OCI-LY1 (cell line): Measurements from ENCODE around the gene ABCC2.
"Not testable (repeated sequence)": the region's sequence is repeated elsewhere in the genome, so short reads cannot be mapped to it uniquely, and the experiment has no call there.

Experiments
- H2AFZ ChIP-seq: fragments of 200-600 bp; sonication (generic), shearing (Covaris generic); 2 replicates; pipeline ENCODE4 v1.6.0; 2014; ENCODE audit warnings: antibody characterized with exemption, mild to moderate bottlenecking, low read length
- H3F3A ChIP-seq: fragments of 200-600 bp; sonication (generic), shearing (Covaris generic); 2 replicates; pipeline ENCODE4 v1.6.0; 2014; ENCODE audit warnings: mild to moderate bottlenecking, antibody characterized with exemption, low read length, moderate library complexity; ENCODE audit not compliant: insufficient read depth
- H3K27ac ChIP-seq: fragments of 200-600 bp; sonication (generic); 2 replicates; pipeline ENCODE4 v1.5.1; 2014; ENCODE audit warnings: low read length, mixed run types, mild to moderate bottlenecking, low read depth; ENCODE audit not compliant: poor library complexity, severe bottlenecking
- H3K27me3 ChIP-seq: fragments of 200-600 bp; sonication (generic); 2 replicates; pipeline ENCODE4 v1.6.0; 2014; ENCODE audit warnings: antibody characterized with exemption, mild to moderate bottlenecking, low read length, moderate library complexity; ENCODE audit not compliant: insufficient read depth
- H3K36me3 ChIP-seq: fragments of 200-600 bp; sonication (generic); 2 replicates; pipeline ENCODE4 v1.6.1; 2014; ENCODE audit warnings: mild to moderate bottlenecking, antibody characterized with exemption, low read length, moderate library complexity, mixed read lengths; ENCODE audit not compliant: insufficient read depth
- H3K4me1 ChIP-seq: fragments of 200-600 bp; sonication (generic); 2 replicates; pipeline ENCODE4 v1.5.1; 2014; ENCODE audit warnings: mild to moderate bottlenecking, low read length, moderate library complexity; ENCODE audit not compliant: insufficient read depth, severe bottlenecking
- H3K4me2 ChIP-seq: fragments of 200-600 bp; sonication (generic), shearing (Covaris generic); 2 replicates; pipeline ENCODE4 v1.6.1; 2014; ENCODE audit warnings: low read length
- H3K4me3 ChIP-seq: fragments of 200-600 bp; sonication (generic); 2 replicates; pipeline ENCODE4 v1.5.1; 2014; ENCODE audit warnings: low read length, low read depth, mild to moderate bottlenecking, mixed read lengths; ENCODE audit not compliant: poor library complexity, severe bottlenecking
- H3K79me2 ChIP-seq: fragments of 200-600 bp; shearing (Covaris generic); 2 replicates; pipeline ENCODE4 v1.6.1; 2016; ENCODE audit warnings: mixed run types, low read length, mixed read lengths; ENCODE audit not compliant: insufficient read depth
- H3K9ac ChIP-seq: fragments of 200-600 bp; sonication (generic), shearing (Covaris generic); 2 replicates; pipeline ENCODE4 v1.6.1; 2014; ENCODE audit warnings: mild to moderate bottlenecking, low read length, mixed read lengths
- H3K9me2 ChIP-seq: fragments of 200-600 bp; sonication (generic), shearing (Covaris generic); 2 replicates; pipeline ENCODE4 v1.6.1; 2014; ENCODE audit warnings: low read depth, mild to moderate bottlenecking, low read length, mixed read lengths
- H3K9me3 ChIP-seq: fragments of 200-600 bp; shearing (Covaris generic); 2 replicates; pipeline ENCODE4 v1.6.1; 2014; ENCODE audit warnings: low read length, mixed read lengths
- H4K20me1 ChIP-seq: fragments of 200-600 bp; sonication (generic), shearing (Covaris generic); 2 replicates; pipeline ENCODE4 v1.6.0; 2016; ENCODE audit warnings: mild to moderate bottlenecking, low read length; ENCODE audit not compliant: insufficient read depth
- CTCF ChIP-seq: fragments of 200-600 bp; sonication (generic), shearing (Covaris generic); IDR thresholded peaks from 2 replicates; pipeline ENCODE4 v1.5.1; 2017; ENCODE audit warnings: mild to moderate bottlenecking, antibody characterized with exemption, low read length, moderate library complexity, mixed read lengths
- EZH2 ChIP-seq: fragments of 200-600 bp; sonication (generic), shearing (Covaris generic); IDR thresholded peaks from 2 replicates; pipeline ENCODE4 v1.8.0; 2017; ENCODE audit warnings: borderline replicate concordance, mixed run types, mild to moderate bottlenecking, antibody characterized with exemption, low read length, moderate library complexity, mixed read lengths

Gene ABCC2

DNA sequence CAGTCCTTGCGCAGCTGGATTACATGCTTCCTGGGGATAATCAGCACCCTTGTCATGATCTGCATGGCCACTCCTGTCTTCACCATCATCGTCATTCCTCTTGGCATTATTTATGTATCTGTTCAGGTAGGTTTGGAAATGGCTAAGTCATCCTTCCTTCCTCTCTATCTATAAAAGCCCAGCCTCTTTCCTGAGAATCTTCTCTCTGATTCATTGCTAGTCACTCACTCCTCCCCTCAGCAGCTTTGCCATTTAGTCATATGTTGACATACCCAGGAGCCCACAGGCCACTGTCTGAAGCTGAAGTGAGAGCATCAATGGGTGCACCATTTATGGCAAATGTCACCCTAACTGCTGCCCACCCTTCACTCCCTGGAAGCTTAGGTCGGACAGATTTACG, 52.0 kb downstream of the ABCC2 start:
- no peak for TF ChIP-seq EZH2
- TF ChIP-seq CTCF, result no peak
- H3K27ac ChIP-seq, result no peak overlapping the region
- H3K4me2 ChIP-seq, result no peak overlapping the region
- no peaks in the 10 kb centered on the region for H3K27me3 ChIP-seq
- H3K79me2 ChIP-seq, result no peaks in the 10 kb centered on the region
- H3K4me3 ChIP-seq, result no peak overlapping the region
- H3K4me1 ChIP-seq, result no peaks in the 10 kb centered on the region
- no peaks in the 10 kb centered on the region for H4K20me1 ChIP-seq
- no peaks in the 10 kb centered on the region for H3F3A ChIP-seq
- no peak overlapping the region for H2AFZ ChIP-seq
- no peaks in the 10 kb centered on the region for H3K36me3 ChIP-seq
- H3K9me3 ChIP-seq, result no peaks in the 10 kb centered on the region
- H3K9ac ChIP-seq, result no peak overlapping the region
- H3K9me2 ChIP-seq, result no peaks in the 10 kb centered on the region

DNA sequence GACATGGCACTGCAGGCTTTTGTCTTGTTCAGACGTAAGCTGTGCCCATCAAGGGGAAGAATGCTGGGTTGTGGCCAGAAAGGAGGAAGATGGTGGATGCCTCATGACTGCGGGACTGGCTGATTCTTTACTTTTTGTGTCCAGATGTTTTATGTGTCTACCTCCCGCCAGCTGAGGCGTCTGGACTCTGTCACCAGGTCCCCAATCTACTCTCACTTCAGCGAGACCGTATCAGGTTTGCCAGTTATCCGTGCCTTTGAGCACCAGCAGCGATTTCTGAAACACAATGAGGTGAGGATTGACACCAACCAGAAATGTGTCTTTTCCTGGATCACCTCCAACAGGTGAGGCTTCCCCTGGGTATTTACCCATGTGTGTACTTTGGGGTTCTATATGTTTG, 53.5 kb downstream of the ABCC2 start:
- H3K9me3 ChIP-seq, result no peaks in the 10 kb centered on the region

DNA sequence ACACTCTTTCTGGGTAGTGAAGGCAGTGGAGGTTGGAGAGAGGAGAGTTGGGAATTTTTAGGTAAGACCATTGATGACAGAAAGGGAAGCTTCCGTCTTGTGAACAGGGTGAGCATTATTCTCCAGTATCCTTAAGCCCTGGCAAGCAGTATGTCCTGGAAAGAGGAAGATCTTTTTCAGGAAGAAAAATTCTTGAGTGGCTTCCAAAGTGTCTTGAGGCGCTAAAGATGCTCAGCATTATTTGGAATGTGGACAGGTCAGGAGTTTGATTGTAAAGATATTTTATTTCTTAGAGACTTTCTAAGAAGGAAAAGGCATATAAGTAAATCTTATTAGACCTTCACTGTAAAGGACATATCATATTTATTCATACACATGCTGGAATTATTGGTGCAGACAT, 54.3 kb downstream of the ABCC2 start:
- H3K27me3 ChIP-seq, result no peaks in the 10 kb centered on the region
- H3K9me3 ChIP-seq, result no peaks in the 10 kb centered on the region
- no peaks in the 10 kb centered on the region for H3F3A ChIP-seq
- no peak overlapping the region for H2AFZ ChIP-seq
- H3K36me3 ChIP-seq, result no peaks in the 10 kb centered on the region
- no peak overlapping the region for H3K9ac ChIP-seq
- no peak for TF ChIP-seq CTCF
- TF ChIP-seq EZH2, result no peak
- H3K9me2 ChIP-seq, result no peaks in the 10 kb centered on the region
- no peak overlapping the region for H3K4me3 ChIP-seq
- no peak overlapping the region for H3K4me2 ChIP-seq
- no peaks in the 10 kb centered on the region for H3K79me2 ChIP-seq
- no peaks in the 10 kb centered on the region for H3K4me1 ChIP-seq
- H4K20me1 ChIP-seq, result no peaks in the 10 kb centered on the region
- H3K27ac ChIP-seq, result no peak overlapping the region

More for the DNA sequence above, 53.5 kb downstream of the ABCC2 start:
- Histone ChIP-seq H3K36me3 (no peaks in the 10 kb centered on the region), H3K4me3 (no peak overlapping the region), H3K9me2 (no peaks in the 10 kb centered on the region), H3K27ac (no peak overlapping the region), H3K4me1 (no peaks in the 10 kb centered on the region), H4K20me1 (no peaks in the 10 kb centered on the region), H3F3A (no peaks in the 10 kb centered on the region), H3K79me2 (no peaks in the 10 kb centered on the region), H2AFZ (no peak overlapping the region), H3K9ac (no peak overlapping the region), H3K4me2 (no peak overlapping the region), H3K27me3 (no peaks in the 10 kb centered on the region)
- TF ChIP-seq CTCF (no peak), EZH2 (no peak)

DNA sequence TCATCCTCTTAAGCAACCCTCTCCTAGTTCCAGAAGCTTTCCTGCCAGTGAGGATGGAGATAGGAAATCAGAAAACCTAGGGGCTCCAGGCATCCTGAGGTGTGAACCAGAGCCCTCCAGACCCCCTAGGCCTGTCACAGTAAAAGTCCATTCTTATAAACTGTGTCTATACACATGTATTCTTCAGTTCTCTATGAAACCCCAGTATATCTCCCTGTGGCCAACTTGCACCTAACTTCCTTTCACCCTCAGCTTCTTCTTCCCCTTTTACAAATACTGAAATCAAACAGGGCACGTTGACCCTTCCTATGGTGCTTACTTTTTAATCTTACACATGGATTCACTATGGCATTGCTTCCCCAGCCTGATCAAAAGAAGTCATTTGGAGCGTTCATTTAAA, 58.4 kb downstream of the ABCC2 start:
- not testable (repeated sequence) for H3K9me2 ChIP-seq, H3K4me1 ChIP-seq, H3K4me3 ChIP-seq, H3F3A ChIP-seq, H3K4me2 ChIP-seq, H2AFZ ChIP-seq, H4K20me1 ChIP-seq, H3K9ac ChIP-seq, H3K79me2 ChIP-seq, H3K9me3 ChIP-seq, H3K27me3 ChIP-seq, H3K27ac ChIP-seq, H3K36me3 ChIP-seq
